Suprapubic skin (tissue), 4 donors: ENCODE measurements around the gene IFI44. TPM values are rescaled to one million over a fixed set of nuclear protein-coding genes. Genes with fewer than 3 reads are reported as not detected.

Experiments
- DNase-seq, 2 donors: peaks; one replicate each; pipeline ENCODE4 v3.0.0-alpha.2; 2019; ENCODE audit warnings: low spot score in 2 of 2
- H3K27ac ChIP-seq: fragments of 200-600 bp; sonication (generic); one replicate; pipeline ENCODE4 v1.5.1; 2019
- H3K27me3 ChIP-seq: fragments of 200-600 bp; sonication (generic); one replicate; pipeline ENCODE4 v1.5.1; 2019
- H3K36me3 ChIP-seq: fragments of 200-600 bp; sonication (generic); one replicate; pipeline ENCODE4 v1.5.1; 2019
- H3K4me1 ChIP-seq: fragments of 200-600 bp; sonication (generic); one replicate; pipeline ENCODE4 v1.5.1; 2019
- H3K4me3 ChIP-seq: fragments of 200-600 bp; sonication (generic); one replicate; pipeline ENCODE4 v1.5.1; 2019; ENCODE audit warnings: mild to moderate bottlenecking
- H3K9me3 ChIP-seq: fragments of 200-600 bp; sonication (generic); one replicate; pipeline ENCODE4 v1.5.1; 2019
- CTCF ChIP-seq, 2 donors: fragments of 200-600 bp in 1 of 2; fragments of 450-650 bp in 1 of 2; sonication (generic) in 1 of 2; IDR thresholded peaks; one replicate each; pipeline ENCODE4 v1.5.1; 2016 to 2019; ENCODE audit warnings: antibody characterized with exemption in 2 of 2, mild to moderate bottlenecking in 1 of 2, moderate library complexity in 1 of 2
- EP300 ChIP-seq: sonication (generic); formaldehyde crosslinking; IDR thresholded peaks from one replicate; pipeline ENCODE4 v1.6.1; 2017; ENCODE audit warnings: antibody characterized with exemption
- POLR2A ChIP-seq, 2 donors: fragments of 450-650 bp; IDR thresholded peaks; one replicate each; pipeline ENCODE4 v1.6.1; 2017; ENCODE audit warnings: antibody characterized with exemption in 2 of 2, mild to moderate bottlenecking in 2 of 2, moderate library complexity in 2 of 2
- POLR2AphosphoS5 ChIP-seq, 3 donors: sonication (generic); formaldehyde crosslinking; IDR thresholded peaks; one replicate each; pipeline ENCODE4 v1.6.1; 2017; ENCODE audit warnings: antibody characterized with exemption in 3 of 3
- WGBS: methylation state at CpG from one replicate; pipeline ENCODE4 v1.1.5; 2018; 5-methylcytosine and 5-hydroxymethylcytosine counted together
- total RNA-seq, 4 donors: library from RNA; depleted of rRNA; stranded (reverse); fragments of >200 nt; gene quantifications; one replicate each; pipeline ENCODE4 v1.1.0, GENCODE V29; 2016

Gene IFI44
- total RNA-seq, 4 donors from 2014 or later: 1.8 to 7.1 (median 2.7) TPM

GRCh38 chr1:78688697-78689096 is 39.1 kb downstream of the IFI44 start:
- Histone ChIP-seq H3K4me1 (no peaks in the 10 kb centered on the region), H3K27me3 (no peaks in the 10 kb centered on the region), H3K36me3 (no peaks in the 10 kb centered on the region), H3K27ac (no peak overlapping the region), H3K4me3 (no peak overlapping the region), H3K9me3 (no peaks in the 10 kb centered on the region)
- DNase-seq: no peak
- TF ChIP-seq POLR2A (IDR thresholded peaks at IDR 0.05): no peak
- no peak for TF ChIP-seq EP300
- TF ChIP-seq CTCF (IDR thresholded peaks at IDR 0.05): no peak

DNA sequence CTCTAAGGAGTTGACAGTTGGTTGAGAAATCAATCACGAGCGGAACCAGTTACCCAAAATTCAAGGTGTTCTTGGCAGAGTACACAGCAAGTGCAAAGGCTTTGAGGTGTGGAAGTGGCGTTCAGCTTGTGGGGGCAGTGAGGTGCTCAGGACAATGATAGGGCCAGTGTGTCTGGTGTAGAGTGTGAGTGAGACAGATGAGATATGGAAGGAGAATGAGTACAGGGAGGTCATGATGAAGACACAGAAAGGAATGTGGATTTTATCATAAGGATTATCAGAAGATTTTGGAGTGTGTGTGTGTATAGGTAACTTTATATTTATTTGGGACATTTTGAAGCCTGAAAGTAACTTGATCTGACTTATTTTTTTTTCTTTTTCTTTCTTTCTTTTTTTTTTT is 40.9 kb downstream of the IFI44 start:
- no peak overlapping the region for H3K4me3 ChIP-seq
- no peak for DNase-seq
- no peaks in the 10 kb centered on the region for H3K9me3 ChIP-seq
- no peak overlapping the region for H3K27ac ChIP-seq
- TF ChIP-seq POLR2A (IDR thresholded peaks at IDR 0.05): no peak
- TF ChIP-seq EP300: no peak
- TF ChIP-seq CTCF (IDR thresholded peaks at IDR 0.05): no peak
- no peak for TF ChIP-seq POLR2AphosphoS5 (IDR thresholded peaks at IDR 0.05)
- no peaks in the 10 kb centered on the region for H3K27me3 ChIP-seq
- no peaks in the 10 kb centered on the region for H3K36me3 ChIP-seq
- 86% methylated on average over 3 of the region's 3 CpGs for WGBS
- no peaks in the 10 kb centered on the region for H3K4me1 ChIP-seq

GRCh38 chr1:78691995-78692747 is 42.5 kb downstream of the IFI44 start:
- no peaks in the 10 kb centered on the region for H3K36me3 ChIP-seq
- no peaks in the 10 kb centered on the region for H3K27me3 ChIP-seq
- no peak for TF ChIP-seq CTCF (IDR thresholded peaks at IDR 0.05)
- TF ChIP-seq POLR2A (IDR thresholded peaks at IDR 0.05): no peak
- TF ChIP-seq POLR2AphosphoS5 (IDR thresholded peaks at IDR 0.05): no peak
- TF ChIP-seq EP300: no peak
- no peak overlapping the region for H3K27ac ChIP-seq
- WGBS: 59% methylated on average over 4 of the region's 4 CpGs
- H3K9me3 ChIP-seq: no peaks in the 10 kb centered on the region
- no peaks in the 10 kb centered on the region for H3K4me1 ChIP-seq
- no peak overlapping the region for H3K4me3 ChIP-seq
- no peak for DNase-seq

DNA sequence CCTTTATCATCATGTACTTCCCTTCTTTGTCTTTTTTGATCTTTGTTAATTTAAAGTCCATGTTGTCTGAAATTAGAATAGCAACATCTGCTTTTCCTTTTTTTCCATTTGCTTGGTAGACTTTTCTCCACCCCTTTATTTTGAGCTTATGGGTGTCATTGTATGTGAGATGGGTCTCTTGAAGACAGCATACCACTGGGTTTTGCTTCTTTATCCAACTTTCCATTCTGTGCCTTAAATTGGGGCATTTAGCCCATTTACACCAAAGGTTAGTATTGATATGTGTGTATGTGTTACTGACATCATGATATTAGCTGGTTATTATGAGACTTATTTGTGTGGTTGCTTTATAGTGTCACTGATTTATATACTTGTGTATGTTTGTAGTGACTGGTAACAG is 50.2 kb downstream of the IFI44 start:
- Histone ChIP-seq H3K27ac (no peak overlapping the region), H3K4me3 (no peak overlapping the region), H3K4me1 (no peaks in the 10 kb centered on the region), H3K9me3 (peaks cover 9% of the 10 kb centered on the region), H3K36me3 (no peaks in the 10 kb centered on the region), H3K27me3 (no peaks in the 10 kb centered on the region)
- no peak for TF ChIP-seq CTCF (IDR thresholded peaks at IDR 0.05)
- no peak for TF ChIP-seq POLR2A (IDR thresholded peaks at IDR 0.05)
- DNase-seq: no peak

- TF ChIP-seq POLR2A (IDR thresholded peaks at IDR 0.05) (no peak), CTCF (IDR thresholded peaks at IDR 0.05) (no peak), POLR2AphosphoS5 (IDR thresholded peaks at IDR 0.05) (no peak), EP300 (no peak)
- 82% methylated on average over 2 of the region's 2 CpGs for WGBS
- Histone ChIP-seq H3K4me3 (no peak overlapping the region), H3K9me3 (peaks cover 9% of the 10 kb centered on the region), H3K27me3 (no peaks in the 10 kb centered on the region), H3K4me1 (no peaks in the 10 kb centered on the region), H3K36me3 (no peaks in the 10 kb centered on the region), H3K27ac (no peak overlapping the region)
- DNase-seq: no peak
Observed at GRCh38 chr1:78702426-78702825, 52.8 kb downstream of the IFI44 start.
